HG03442 (cell line): ENCODE measurements around the gene SLC12A8.
A peak's percentile ranks its signal among the peaks of the same experiment; 100 is the strongest.

ENCODE experiments used
- ATAC-seq: cut with Tn5 transposase; IDR thresholded peaks from one replicate; pipeline ENCODE4 v1.9.1; 2021; ENCODE audit warnings: mild to moderate bottlenecking, moderate library complexity; ENCODE audit not compliant: unreplicated experiment

SLC12A8 gene

DNA sequence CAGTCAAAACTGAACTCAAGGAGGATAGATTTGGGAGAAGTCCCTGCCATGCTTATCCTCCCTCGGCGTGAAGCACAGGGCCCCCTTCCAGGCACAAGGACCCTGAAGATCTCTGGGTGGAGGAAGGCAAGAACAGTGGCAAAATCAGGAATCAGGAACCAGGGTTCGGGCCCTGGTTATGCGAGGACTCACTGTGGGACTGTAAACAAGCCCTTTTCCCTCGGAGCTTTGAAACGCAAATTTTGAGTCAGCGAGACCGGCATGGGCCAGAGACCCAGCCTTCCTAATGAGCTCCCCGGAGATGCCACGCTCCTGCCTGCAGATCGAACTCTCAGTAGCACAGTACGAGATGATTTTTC, 70.1 kb downstream of the SLC12A8 start:
- no peak for ATAC-seq

- ATAC-seq: peak; percentile 56
Measured at GRCh38 chr3:125141596-125142419, 70.7 kb downstream of the SLC12A8 start.

DNA sequence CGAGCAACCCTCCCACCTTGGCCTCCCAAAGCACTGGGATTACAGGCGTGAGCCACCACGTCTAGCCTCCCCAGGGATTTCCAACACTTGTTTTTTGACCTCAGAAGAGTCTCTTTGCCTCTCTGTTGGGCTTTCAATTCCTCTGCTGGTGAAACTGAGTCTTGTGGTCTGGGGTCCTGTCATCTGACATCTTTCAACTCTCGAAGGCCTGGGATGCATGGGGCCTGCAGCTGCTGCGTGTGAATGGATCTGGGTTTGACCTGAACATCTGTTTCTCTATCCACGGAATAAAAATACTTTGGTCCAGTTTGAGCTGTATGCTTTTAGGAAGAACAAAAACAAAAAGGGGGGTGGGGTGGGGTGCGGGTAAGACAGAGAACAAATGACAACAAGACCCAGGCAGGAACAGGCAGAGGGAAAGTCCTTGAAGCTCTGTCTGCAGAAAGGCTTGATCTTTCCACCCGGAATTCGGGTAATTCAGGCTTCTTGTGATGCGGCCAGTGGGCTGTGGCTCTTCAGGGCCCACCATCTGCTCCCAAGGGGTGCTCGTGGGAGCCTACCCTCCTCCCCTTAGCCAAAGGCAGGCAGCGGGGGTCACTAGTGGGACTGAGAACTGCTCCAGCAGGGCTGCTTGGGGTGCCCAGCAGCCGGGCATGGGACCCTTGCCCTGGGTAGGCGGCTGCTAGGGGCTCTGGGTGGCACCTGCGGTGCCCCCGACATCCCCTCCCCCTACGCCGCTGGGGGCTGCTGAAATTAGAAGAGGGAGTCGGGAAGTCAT, 71.5 kb downstream of the SLC12A8 start:
- ATAC-seq: no peak

GRCh38 chr3:125140011-125140817, 72.3 kb downstream of the SLC12A8 start:
- no peak for ATAC-seq

- no peak for ATAC-seq
Measured at GRCh38 chr3:125139386-125139785, 73.2 kb downstream of the SLC12A8 start.

GRCh38 chr3:125137358-125138033, 75.1 kb downstream of the SLC12A8 start:
- ATAC-seq: no peak

- ATAC-seq: no peak
Measured at GRCh38 chr3:125136966-125137357, 75.6 kb downstream of the SLC12A8 start.

DNA sequence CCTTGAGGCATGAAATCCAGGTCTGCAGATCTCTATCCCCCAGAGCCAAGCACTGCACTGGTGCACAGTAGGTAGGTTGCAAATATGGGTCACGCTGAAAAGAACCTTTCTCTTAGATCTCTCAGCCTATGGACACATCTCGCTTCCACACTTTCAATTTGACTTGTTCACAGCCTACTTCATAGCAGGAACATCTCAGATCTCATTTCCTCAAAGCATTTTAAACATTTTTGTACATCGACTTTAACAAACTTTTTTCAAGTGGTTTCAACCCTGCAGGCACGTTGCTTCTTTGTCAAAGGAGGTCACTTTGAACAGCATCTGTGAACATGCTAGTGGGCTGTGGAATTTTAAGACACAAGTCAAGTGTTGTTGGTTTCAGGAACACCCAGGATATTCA, 76.0 kb downstream of the SLC12A8 start:
- no peak for ATAC-seq

DNA sequence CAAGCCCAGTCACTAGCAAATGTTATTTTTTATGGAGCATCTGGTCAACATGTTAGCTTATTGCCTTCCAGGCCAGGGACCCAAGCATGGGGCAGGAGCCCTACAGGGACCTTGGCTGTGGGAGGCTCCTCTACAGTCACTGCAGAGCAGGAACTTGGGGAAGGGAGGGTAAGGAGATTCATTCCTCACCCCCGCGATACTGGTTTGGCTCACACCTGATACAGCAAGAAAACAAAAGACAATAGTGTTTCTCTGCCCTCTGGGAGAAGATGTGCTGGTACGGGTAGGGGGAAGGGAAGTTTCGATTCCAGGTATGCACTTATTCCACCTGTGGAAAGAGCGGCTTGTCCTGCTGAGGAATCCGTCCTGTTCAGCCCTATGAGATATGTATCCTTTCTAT, 77.6 kb downstream of the SLC12A8 start:
- ATAC-seq: no peak

DNA sequence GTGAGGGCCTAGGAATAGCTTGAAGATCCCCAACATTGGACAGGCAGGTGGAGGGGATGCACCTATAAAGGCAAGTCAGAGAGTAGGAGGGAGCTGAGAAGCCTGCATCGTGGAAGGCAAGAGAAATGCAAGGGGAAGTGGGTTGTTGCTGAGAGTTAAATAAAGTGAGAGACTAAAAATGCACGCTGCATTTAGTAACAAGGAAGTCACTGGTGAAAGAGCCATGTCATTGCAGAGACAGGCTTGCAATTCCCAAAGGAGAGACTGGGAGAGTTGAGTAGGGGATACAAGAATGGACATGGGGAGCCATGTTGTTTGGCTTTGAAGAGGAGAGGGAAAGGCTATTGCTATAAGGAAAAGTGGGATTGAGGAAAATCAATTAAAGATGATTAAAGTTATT, 79.7 kb downstream of the SLC12A8 start:
- ATAC-seq: peak; percentile 37

- ATAC-seq: no peak
Measured at GRCh38 chr3:125129512-125129997, 83.0 kb downstream of the SLC12A8 start.

- ATAC-seq: no peak
Measured at GRCh38 chr3:125128861-125129501, 83.6 kb downstream of the SLC12A8 start.

DNA sequence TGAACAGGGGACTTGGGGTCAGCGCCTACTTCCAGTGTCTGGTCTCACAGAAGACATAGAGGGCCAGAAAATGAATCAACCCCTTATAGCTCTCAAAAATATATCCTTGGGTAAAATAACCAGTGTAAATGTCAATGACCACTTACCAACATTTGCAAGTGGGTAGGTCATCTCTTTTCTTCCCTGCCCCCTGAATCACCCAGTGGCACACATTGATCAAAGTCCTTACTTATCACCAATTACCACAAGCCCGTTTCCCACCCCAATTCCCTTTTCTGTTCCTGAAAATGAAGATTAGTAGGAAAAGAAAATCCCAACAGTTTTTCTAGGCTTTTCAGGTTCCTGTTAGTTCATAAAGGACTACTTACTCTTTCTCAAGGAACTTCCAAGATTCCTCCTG, 86.2 kb downstream of the SLC12A8 start:
- ATAC-seq: no peak

GRCh38 chr3:125125821-125126245, 86.7 kb downstream of the SLC12A8 start:
- no peak for ATAC-seq

- ATAC-seq: no peak
Measured at GRCh38 chr3:125123451-125124305, 88.9 kb downstream of the SLC12A8 start.

DNA sequence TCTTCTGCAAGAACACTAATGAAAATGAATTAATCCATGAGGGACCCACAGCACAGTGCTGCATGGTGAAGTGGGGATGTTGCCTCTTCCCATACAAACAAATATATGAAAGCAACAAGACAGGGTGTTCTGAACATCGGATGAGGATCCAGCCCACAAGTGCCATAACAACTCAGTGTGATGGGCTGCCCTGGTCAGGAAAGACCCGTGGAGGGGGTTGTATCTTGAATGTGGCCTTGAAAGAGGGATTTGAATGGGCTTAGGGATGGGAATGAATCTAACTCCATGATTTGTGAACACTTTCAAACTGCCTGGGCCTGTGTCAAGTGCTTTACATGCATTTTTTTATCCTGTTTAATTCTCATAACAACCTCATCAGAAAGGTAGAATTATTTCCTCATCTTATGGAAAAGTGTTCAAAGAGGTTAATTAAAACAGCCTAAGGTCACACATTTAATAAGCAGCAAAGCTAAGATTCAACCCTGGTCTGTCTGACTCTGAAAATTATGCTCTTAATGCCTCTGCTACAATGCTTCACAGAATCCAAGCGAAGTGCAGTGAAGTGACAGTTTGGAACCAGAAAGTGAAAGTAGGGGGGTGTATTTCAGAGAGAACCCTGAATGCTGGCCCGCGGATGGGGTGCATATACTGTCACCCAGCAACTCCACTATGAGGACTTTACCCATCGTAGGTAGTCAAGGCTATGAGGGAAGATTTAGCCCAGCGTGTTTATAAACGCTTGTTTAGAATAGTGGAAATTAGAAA, 91.1 kb downstream of the SLC12A8 start:
- ATAC-seq: peak; percentile 38

GRCh38 chr3:125120379-125121122, 92.0 kb downstream of the SLC12A8 start:
- no peak for ATAC-seq
